B cell (primary cell): ENCODE results near the gene LAPTM4A. TPM values are rescaled to one million over a fixed set of nuclear protein-coding genes. Genes with fewer than 3 reads are reported as not detected.

Experiments used
- ATAC-seq: fragments of 200-7000 bp; cut with Tn5 transposase; one replicate; pipeline ENCODE4 v1.10.0; 2021; ENCODE audit warnings: low read depth, mild to moderate bottlenecking, moderate number of reproducible peaks, moderate library complexity
- CTCF ChIA-PET: fragments of 350-600 bp; sonication (Branson Sonifier 250); formaldehyde crosslinking; loops from one replicate; lab custom pipeline; 2021; ENCODE audit warnings: antibody characterized with exemption, inconsistent platforms; lab: Charles Lee
- POLR2A ChIA-PET: fragments of 350-600 bp; sonication (Branson Sonifier 250); formaldehyde crosslinking; loops from one replicate; lab custom pipeline; 2021; ENCODE audit warnings: antibody characterized with exemption; lab: Charles Lee
- DNase-seq: peaks from one replicate; pipeline ENCODE4 v3.0.0; 2013
- H2AFZ ChIP-seq: 2 replicates; pipeline ENCODE4 v1.6.1; 2012; ENCODE audit warnings: mild to moderate bottlenecking, low read depth, low read length; ENCODE audit not compliant: insufficient read depth, poor library complexity, severe bottlenecking
- H3K27ac ChIP-seq, 2 donors: 1 replicate in 1 of 2; 2 replicates in 1 of 2; pipeline ENCODE4 v1.5.1; 2012 to 2013; ENCODE audit warnings: low read length in 2 of 2, mild to moderate bottlenecking in 2 of 2, moderate library complexity in 1 of 2
- H3K27me3 ChIP-seq, 4 experiments: fragments of 200-600 bp in 1 of 4; sonication (generic) in 1 of 4; replicated peaks in 1 of 4; 1 replicate in 2 of 4; 2 replicates in 2 of 4; pipeline versions ENCODE4 v1.6.1 to v1.7.0; 2013 to 2016; ENCODE audit warnings: low read length in 3 of 4, mild to moderate bottlenecking in 2 of 4, mixed read lengths in 1 of 4, moderate library complexity in 1 of 4; ENCODE audit not compliant: insufficient read depth in 4 of 4, control insufficient read depth in 3 of 4; ENCODE audit errors: control extremely low read depth in 1 of 4
- H3K36me3 ChIP-seq, 2 experiments: replicated peaks in 1 of 2; 1 replicate in 1 of 2; 2 replicates in 1 of 2; pipeline versions ENCODE4 v1.6.1 to v1.7.1; 2013; ENCODE audit warnings: low read length in 1 of 2; ENCODE audit not compliant: insufficient read depth in 2 of 2, control insufficient read depth in 1 of 2; ENCODE audit errors: control extremely low read depth in 1 of 2, extremely low read depth in 1 of 2
- H3K4me1 ChIP-seq, 2 donors: fragments of 200-600 bp in 1 of 2; sonication (generic) in 1 of 2; 1 replicate in 1 of 2; 2 replicates in 1 of 2; pipeline versions ENCODE4 v1.5.1 to v1.6.1; 2013 to 2017; ENCODE audit warnings: low read length in 2 of 2; ENCODE audit not compliant: control insufficient read depth in 2 of 2, insufficient read depth in 2 of 2
- H3K4me2 ChIP-seq: replicated peaks from 2 replicates; pipeline ENCODE3; 2012; ENCODE audit warnings: mild to moderate bottlenecking, low read depth, low read length; ENCODE audit not compliant: poor library complexity, severe bottlenecking
- H3K4me3 ChIP-seq, 5 experiments: fragments of 200-600 bp in 1 of 5; sonication (generic) in 1 of 5; 1 replicate in 3 of 5; 2 replicates in 2 of 5; pipeline versions ENCODE4 v1.5.1 to v1.7.0; 2011 to 2016; ENCODE audit warnings: low read length in 4 of 5, mild to moderate bottlenecking in 4 of 5, low read depth in 2 of 5, control low read depth in 1 of 5, moderate library complexity in 1 of 5; ENCODE audit not compliant: insufficient read depth in 1 of 5; ENCODE audit errors: control extremely low read depth in 1 of 5, extremely low read depth in 1 of 5
- H3K79me2 ChIP-seq: fragments of 200-600 bp; sonication (generic); one replicate; pipeline ENCODE4 v1.6.0; 2016; ENCODE audit warnings: low read length; ENCODE audit not compliant: control insufficient read depth, insufficient read depth
- H3K9ac ChIP-seq: fragments of 200-600 bp; sonication (generic); 2 replicates; pipeline ENCODE4 v1.6.1; 2017; ENCODE audit warnings: mild to moderate bottlenecking, low read length, moderate library complexity
- H3K9me3 ChIP-seq, 3 donors: one replicate each; pipeline versions ENCODE4 v1.6.1 to v1.7.1; 2013; ENCODE audit warnings: low read length in 2 of 3; ENCODE audit not compliant: control insufficient read depth in 2 of 3, insufficient read depth in 1 of 3; ENCODE audit errors: control extremely low read depth in 1 of 3
- H4K20me1 ChIP-seq: 2 replicates; pipeline ENCODE4 v1.6.0; 2012; ENCODE audit warnings: mild to moderate bottlenecking, low read length; ENCODE audit not compliant: insufficient read depth, control insufficient read depth, poor library complexity, severe bottlenecking
- H3K27ac Mint-ChIP-seq: one replicate; pipeline ENCODE4 v1.8.0; 2021; ENCODE audit warnings: mixed read lengths
- H3K27me3 Mint-ChIP-seq: one replicate; pipeline ENCODE4 v1.8.0; 2021; ENCODE audit warnings: mixed read lengths
- H3K4me1 Mint-ChIP-seq: one replicate; pipeline ENCODE4 v1.8.0; 2021; ENCODE audit warnings: mixed read lengths
- H3K4me3 Mint-ChIP-seq: one replicate; pipeline ENCODE4 v1.8.0; 2021; ENCODE audit warnings: mixed read lengths
- H3K9me3 Mint-ChIP-seq: one replicate; pipeline ENCODE4 v1.8.0; 2022; ENCODE audit warnings: mixed read lengths; ENCODE audit not compliant: insufficient read depth
- CTCF ChIP-seq: fragments of 200-600 bp; IDR thresholded peaks from one replicate; pipeline ENCODE4 v1.8.0; 2022; ENCODE audit warnings: antibody characterized with exemption, mild to moderate bottlenecking
- WGBS: methylation state at CpG from one replicate; pipeline ENCODE4 v1.1.5; 2013; ENCODE audit warnings: missing lambda C conversion rate; ENCODE audit not compliant: insufficient coverage; 5-methylcytosine and 5-hydroxymethylcytosine counted together
- intact Hi-C: fragments of 100-400 bp; cut with micrococcal nuclease; formaldehyde crosslinking; loops from one replicate; pipeline ENCODE4 v1.10.0; 2022
- polyA plus RNA-seq: library from polyadenylated mRNA; depleted of rRNA; stranded (reverse); fragments of >200 nt; gene quantifications from 2 replicates; pipeline ENCODE4 v1.2.3, GENCODE V29; 2012
- total RNA-seq, 2 donors: library from RNA; stranded (reverse); fragments of 120-200 nt in 1 of 2; gene quantifications; 1 replicate in 1 of 2; 2 replicates in 1 of 2; pipeline versions ENCODE4 v1.2.3 to v1.2.4, GENCODE V29; 2013 to 2022

LAPTM4A gene
- total and polyA plus RNA-seq, 2 donors (not counting 1 experiment from before 2014, with no cell fraction given): 45.9 to 74.4 TPM

GRCh38 chr2:20067992-20068584 lies 16.7 kb upstream of the LAPTM4A start:
- POLR2A ChIA-PET: no interaction called here
- H3K4me2 ChIP-seq: no peak overlapping the region
- no peak for ATAC-seq

More at GRCh38 chr2:20067992-20068584, 16.7 kb upstream of the LAPTM4A start:
- Histone ChIP-seq H3K36me3 (no peaks in the 10 kb centered on the region), H3K79me2 (no peaks in the 10 kb centered on the region), H3K27ac (no peak overlapping the region), H3K27me3 (peaks cover 0 to 6% (median 0%) of the 10 kb centered on the region in 4 experiments), H4K20me1 (no peaks in the 10 kb centered on the region), H2AFZ (no peak overlapping the region), H3K9ac (no peak overlapping the region), H3K4me1 (no peaks in the 10 kb centered on the region), H3K4me3 (no peak overlapping the region), H3K9me3 (peaks cover 0 to 6% (median 0%) of the 10 kb centered on the region in 3 donors)
- Mint-ChIP-seq H3K27ac (no peak overlapping the region), H3K9me3 (no peaks in the 10 kb centered on the region), H3K4me1 (no peaks in the 10 kb centered on the region), H3K4me3 (no peak overlapping the region), H3K27me3 (peaks cover 20% of the 10 kb centered on the region)
- intact Hi-C loops: no loop called here
- 100% methylated on average over 2 of the region's 3 CpGs for WGBS
- CTCF ChIA-PET: no interaction called here
- no peak for DNase-seq
- no peak for TF ChIP-seq CTCF
